Peyer's patch (tissue), 4 donors: Measurements from ENCODE around the gene CLMP.

Experiments used
- CTCF ChIP-seq, 6 experiments: fragments of 450-650 bp in 4 of 6; fragments of 200-600 bp in 2 of 6; sonication (generic) in 1 of 6; IDR thresholded peaks; one replicate each; pipeline ENCODE4 v1.5.1; 2017 to 2019; ENCODE audit warnings: antibody characterized with exemption in 6 of 6, mild to moderate bottlenecking in 3 of 6, moderate library complexity in 1 of 6
- POLR2A ChIP-seq, 2 donors: fragments of 450-650 bp; IDR thresholded peaks; one replicate each; pipeline ENCODE4 v1.5.1; 2017; ENCODE audit warnings: antibody characterized with exemption in 2 of 2, mild to moderate bottlenecking in 2 of 2, moderate library complexity in 2 of 2

GRCh38 chr11:123233280-123233974 lies 38.4 kb upstream of the CLMP start:
- TF ChIP-seq CTCF (IDR thresholded peaks at IDR 0.05), result no peak
- no peak for TF ChIP-seq POLR2A (IDR thresholded peaks at IDR 0.05)
